M059J (cell line): ENCODE data around the gene HOMER3. TPM values are rescaled to one million over a fixed set of nuclear protein-coding genes. Genes with fewer than 3 reads are reported as not detected.
"Not testable (repeated sequence)": the region's sequence is repeated elsewhere in the genome, so short reads cannot be mapped to it uniquely, and the experiment has no call there.

Experiments
- DNase-seq: peaks from one replicate; pipeline ENCODE4 v3.0.0-alpha.2; 2012; ENCODE audit warnings: low read depth
- total RNA-seq: library from RNA; depleted of rRNA; stranded (reverse); fragments of >200 nt; shearing (Covaris generic); gene quantifications from 2 replicates; pipeline ENCODE4 v1.2.3, GENCODE V29; 2014

The HOMER3 gene
- total RNA-seq, 1 experiment from 2014 or later: 141 TPM

DNA sequence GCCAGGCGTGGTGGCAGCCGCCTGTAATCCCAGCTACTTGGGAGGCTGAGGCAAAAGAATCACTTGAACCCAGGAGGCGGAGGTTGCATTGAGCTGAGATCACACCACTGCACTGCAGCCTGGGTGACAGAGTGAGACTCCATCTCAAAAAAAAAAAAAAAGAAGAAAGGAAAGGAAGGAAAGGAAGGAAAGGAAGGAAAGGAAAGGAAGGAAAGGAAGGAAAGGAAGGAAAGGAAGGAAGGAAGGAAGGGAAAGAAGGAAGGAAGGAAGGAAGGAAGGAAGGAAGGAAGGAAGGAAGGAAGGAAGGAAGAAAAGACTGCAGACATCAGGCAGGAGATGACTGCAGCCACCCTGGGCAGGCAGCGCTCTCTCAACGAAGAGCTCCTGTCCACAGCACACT is 38.5 kb downstream of the HOMER3 start:
- not testable (repeated sequence) for DNase-seq

DNA sequence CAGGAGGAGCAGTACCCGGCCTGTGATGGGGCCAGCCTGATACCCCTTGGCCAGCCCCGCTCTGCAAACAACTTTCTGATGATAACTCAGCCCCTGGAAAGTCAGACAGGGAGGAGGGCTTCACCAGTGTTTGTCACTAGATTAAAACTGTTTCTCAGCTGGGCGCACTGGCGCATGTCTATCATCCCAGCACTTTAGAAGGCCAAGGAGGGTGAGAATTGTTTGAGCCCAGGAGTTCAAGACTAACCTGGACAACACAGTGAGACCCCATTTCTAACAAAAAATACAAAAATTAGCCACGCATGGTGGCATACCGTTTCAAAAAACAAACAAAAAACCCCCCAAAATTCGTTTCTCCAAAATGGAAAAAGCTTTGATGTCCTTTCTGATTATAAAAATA is 39.5 kb downstream of the HOMER3 start:
- no peak for DNase-seq

- DNase-seq: peak; percentile 40
These were observed 40.1 kb downstream of the HOMER3 start for GRCh38 chr19:18900700-18901481.

GRCh38 chr19:18899624-18900560 is 41.1 kb downstream of the HOMER3 start:
- DNase-seq: no peak

DNA sequence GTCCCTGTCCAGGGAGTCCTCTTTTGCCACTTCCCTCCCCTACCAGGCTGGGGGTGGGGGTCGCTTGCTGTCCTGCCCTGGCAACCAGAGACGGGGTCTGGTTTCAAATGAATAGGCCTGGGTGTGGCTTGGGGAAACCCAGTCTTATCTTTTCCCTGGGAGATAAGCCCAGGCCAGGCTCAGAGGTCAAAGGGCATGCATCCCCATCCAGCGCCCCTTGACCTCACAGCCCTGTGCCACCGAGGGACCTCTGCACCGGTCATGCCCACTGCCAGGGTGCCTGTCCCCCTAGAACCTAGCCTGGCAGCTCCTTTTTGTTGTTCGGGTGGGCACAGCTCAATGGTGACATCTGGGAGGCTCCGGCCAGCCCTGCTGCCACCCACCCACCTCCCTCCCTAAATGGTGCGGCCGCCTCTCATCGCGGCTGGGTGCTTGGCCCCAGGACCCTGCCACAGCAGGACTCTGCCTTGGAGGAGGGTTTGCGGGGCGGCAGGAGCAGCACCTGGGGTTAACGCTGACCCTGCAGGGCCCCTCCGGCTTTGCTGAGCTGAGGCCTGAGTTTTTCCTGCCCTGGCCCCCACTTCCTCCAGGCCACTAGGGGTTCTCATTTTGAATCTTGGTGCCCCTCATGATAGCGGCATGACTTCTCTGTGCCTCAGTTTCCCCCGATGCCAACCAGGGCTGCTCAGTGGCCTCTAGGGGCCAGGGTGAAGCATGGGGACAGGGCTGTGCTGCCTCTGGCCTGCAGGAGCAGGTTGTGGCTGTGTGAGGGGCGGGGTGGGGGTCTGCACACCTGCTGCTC is 42.2 kb downstream of the HOMER3 start:
- DNase-seq: no peak

DNA sequence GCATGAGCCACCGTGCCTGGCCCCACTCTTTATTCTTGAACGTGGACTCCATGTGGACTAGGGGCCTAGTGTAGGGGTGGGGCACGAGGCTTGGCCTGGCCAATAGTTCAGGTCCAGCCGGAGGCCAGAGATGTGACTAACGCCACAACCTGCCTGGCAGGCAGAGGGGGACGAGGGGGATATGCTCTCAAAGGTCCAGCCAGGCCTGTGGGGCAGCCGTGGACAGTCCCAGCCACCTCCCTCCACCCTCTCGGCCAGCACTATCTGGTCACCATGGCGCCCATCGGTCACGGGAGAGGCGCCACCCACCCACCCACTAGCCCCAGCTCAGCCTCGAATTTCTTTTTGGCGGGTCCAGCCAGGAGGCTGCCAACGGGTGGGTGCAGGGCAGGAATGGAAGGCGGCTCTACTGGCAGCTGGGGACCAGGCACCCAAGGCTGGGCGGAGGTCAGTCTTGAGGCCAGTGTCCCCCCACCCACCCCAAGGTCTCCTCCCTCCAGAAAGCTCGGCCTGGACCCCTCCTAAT is 42.9 kb downstream of the HOMER3 start:
- DNase-seq: peak; percentile 48

DNA sequence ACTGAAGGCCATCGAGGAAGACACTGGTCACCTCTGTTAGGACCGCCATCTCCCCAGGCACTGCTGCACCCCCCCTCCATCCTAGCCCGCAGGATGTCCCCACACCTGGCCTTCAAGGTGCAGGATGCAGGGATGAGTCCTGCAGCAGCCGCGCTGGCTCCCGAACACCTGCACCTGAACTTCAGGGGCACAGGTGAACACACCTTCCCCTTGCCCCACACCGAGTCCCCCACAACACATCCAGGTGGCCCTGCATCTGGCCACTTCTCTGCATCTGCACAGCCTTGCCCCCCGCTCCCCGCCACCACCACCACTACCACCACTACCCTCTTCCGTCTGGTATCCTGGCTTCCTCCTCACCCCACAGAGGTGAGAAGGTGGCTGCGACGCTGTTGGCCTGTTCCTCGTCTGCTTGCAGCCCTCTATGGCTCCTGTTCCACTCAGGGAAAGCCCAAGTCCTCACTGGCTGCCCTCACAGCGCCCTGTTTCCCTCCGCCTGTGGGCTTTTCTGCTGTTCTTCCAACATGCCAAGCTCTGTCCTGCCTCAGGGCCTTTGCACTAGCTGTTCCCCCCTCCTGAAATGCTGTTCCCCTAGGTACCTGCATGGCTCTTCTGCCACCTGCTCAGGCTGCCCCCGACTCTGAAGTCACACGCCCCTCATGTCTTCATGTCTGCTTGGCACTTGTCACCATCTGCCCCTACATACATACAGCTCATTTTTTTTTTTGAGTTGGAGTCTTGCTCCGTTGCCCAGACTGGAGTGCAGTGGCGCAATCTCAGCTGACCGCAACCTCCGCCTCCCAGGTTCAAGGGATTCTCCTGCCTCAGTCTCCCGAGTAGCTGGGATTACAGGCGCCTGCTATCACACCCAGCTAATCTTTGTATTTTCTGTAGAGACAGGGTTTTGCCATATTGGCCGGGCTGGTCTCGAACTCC is 43.7 kb downstream of the HOMER3 start:
- DNase-seq: no peak

- peak; percentile 56 for DNase-seq
These were observed 44.6 kb downstream of the HOMER3 start for GRCh38 chr19:18896421-18896841.

GRCh38 chr19:18895824-18896341 is 45.1 kb downstream of the HOMER3 start, which contains the start of gene CERS1:
Gene CERS1 (minus strand): TSS chr19:18896158. CDS start chr19:18896072, 86 bp downstream.
- no peak for DNase-seq

DNA sequence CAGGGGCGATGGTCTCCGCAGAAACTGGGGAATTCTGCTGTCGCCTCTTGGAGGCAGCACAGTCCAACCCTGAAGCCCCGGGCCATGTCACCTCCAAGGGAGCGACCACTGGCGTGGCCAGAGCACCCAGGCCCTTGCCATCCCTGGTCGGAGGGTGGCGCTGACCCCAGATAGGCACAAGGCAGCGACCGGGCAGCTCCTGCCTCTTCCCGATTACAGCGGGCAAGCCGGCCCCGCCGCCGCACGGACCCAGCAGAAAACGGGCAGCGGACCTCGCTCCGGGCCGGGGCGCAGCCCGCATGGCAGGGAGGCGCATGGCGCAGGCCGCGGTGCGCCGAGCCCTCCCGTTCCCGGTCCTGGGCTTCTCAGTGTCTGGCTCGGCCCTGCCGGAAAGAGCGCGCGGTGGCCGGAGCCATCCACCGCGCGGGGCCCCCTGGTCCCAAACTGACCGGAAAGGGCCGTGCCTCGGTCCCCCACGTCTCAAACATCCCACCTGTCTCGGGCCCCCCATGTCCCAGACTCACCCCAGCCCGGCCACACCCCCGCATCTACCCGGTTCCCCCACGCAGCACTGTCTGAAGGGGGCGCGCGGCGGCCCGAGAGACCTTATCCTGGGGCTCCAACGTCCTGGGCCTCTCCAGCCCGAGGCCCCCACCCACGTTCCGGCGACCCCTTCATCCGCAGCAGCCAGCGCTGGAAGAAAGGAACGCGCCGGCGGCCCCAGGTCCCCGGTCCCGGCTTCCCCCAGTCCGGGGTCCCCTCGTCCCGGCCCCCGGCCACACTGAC is 45.8 kb downstream of the HOMER3 start:
- DNase-seq: peak; percentile 70

GRCh38 chr19:18894254-18895037 is 46.6 kb downstream of the HOMER3 start:
- peak; percentile 43 for DNase-seq

GRCh38 chr19:18893587-18894253 is 47.3 kb downstream of the HOMER3 start:
- no peak for DNase-seq

DNA sequence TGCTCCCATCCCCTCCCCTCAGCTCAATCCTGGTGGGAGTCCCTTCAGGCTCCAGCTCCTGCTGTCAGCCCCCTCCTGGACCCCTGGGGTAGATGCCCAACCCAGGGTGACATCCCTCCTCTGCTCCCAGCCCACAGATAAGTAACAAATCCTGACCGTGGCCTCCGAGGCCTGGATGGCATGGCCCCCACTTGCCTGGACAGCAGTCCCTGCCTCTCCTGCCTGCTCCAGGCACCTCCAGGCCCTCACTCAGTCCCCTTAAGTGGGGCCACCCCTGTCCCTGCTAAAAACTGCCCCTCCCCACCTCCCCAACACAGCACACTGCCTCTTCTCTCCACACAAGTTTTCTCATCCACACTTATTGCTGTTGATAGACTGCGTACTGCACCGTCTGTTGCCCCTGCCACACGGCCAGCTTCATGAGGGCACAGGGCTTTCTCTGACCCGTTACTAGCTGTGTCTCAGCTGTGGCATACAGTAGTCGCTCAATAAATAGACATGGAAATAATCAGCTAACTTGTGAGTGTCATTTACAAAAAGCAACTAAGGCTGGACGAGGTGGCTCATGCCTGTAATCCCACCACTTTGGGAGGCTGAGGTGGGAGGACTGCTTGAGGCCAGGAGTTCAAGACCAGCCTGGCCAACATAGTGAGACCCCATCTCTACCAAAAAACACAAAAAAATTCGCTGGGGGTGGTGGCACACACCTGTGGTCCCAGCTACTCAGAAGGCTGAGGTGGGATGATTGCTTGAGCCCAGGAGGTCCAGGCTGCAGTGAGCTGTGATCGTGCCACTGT is 50.9 kb downstream of the HOMER3 start:
- DNase-seq: no peak

DNA sequence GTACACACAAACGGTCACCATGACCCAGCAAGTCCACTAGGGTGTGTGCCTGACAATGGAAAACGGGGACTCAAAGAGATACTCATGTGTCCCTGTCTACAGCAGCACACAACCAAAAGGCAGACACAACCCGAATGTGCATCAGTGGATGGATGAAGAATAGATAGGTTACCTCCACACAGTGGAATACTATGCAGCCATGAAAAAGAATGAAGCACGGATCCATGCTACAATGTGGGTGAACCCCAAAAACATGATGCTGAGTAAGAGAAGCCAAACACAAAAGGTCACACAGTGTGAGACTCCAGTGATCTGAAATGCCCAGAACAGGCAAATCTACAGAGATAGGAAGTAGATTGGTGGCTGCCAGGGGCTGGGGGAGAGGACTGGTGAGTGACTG is 54.0 kb downstream of the HOMER3 start:
- no peak for DNase-seq

- DNase-seq: no peak
These were observed 57.3 kb downstream of the HOMER3 start for GRCh38 chr19:18883526-18884304.

DNA sequence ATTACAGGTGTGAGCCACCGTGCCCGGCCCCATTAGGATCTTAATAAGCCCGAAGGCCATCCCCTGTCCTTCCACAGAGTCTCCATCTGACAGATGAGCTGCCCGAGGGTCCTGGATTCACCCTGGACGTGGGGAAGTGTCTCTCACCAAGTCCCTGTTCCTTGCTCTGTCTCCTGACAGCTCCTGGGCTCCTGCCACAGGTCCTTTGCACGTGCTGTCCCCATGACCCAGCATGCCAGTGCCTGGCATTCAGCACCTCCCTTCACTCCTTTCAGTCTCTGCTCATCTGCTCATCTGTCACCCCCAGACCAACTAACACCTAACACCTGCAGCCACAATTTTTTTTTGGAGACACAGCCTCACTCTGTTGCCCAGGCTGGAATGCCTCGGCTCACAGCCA is 59.5 kb downstream of the HOMER3 start:
- DNase-seq: no peak
